Muscle layer of colon (tissue), 2 donors: ENCODE data around the gene GPR152.

Experiments
- H3K27ac ChIP-seq: one replicate; pipeline ENCODE4 v1.7.0; 2013; ENCODE audit warnings: low read depth, mild to moderate bottlenecking, low read length, moderate library complexity
- H3K27me3 ChIP-seq, 2 donors: one replicate each; pipeline ENCODE4 v1.7.0; 2013; ENCODE audit warnings: low read length in 2 of 2, mild to moderate bottlenecking in 2 of 2; ENCODE audit not compliant: insufficient read depth in 2 of 2, control insufficient read depth in 1 of 2
- H3K36me3 ChIP-seq: one replicate; pipeline ENCODE4 v1.7.0; 2013; ENCODE audit warnings: mild to moderate bottlenecking, low read length; ENCODE audit not compliant: insufficient read depth
- H3K4me1 ChIP-seq: one replicate; pipeline ENCODE4 v1.7.0; 2013; ENCODE audit warnings: mild to moderate bottlenecking, low read length; ENCODE audit not compliant: insufficient read depth
- H3K4me3 ChIP-seq, 2 donors: one replicate each; pipeline ENCODE4 v1.7.0; 2013; ENCODE audit warnings: low read length in 2 of 2, low read depth in 1 of 2, mild to moderate bottlenecking in 1 of 2, moderate library complexity in 1 of 2
- H3K9ac ChIP-seq: one replicate; pipeline ENCODE4 v1.7.0; 2013; ENCODE audit warnings: low read length
- H3K9me3 ChIP-seq: one replicate; pipeline ENCODE4 v1.7.0; 2013; ENCODE audit warnings: mild to moderate bottlenecking, low read length
- donor health status: abdominal sarcoma.
- donor health status: Adenocarcinoma of cecum.

GPR152 gene, protein sequence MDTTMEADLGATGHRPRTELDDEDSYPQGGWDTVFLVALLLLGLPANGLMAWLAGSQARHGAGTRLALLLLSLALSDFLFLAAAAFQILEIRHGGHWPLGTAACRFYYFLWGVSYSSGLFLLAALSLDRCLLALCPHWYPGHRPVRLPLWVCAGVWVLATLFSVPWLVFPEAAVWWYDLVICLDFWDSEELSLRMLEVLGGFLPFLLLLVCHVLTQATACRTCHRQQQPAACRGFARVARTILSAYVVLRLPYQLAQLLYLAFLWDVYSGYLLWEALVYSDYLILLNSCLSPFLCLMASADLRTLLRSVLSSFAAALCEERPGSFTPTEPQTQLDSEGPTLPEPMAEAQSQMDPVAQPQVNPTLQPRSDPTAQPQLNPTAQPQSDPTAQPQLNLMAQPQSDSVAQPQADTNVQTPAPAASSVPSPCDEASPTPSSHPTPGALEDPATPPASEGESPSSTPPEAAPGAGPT

DNA sequence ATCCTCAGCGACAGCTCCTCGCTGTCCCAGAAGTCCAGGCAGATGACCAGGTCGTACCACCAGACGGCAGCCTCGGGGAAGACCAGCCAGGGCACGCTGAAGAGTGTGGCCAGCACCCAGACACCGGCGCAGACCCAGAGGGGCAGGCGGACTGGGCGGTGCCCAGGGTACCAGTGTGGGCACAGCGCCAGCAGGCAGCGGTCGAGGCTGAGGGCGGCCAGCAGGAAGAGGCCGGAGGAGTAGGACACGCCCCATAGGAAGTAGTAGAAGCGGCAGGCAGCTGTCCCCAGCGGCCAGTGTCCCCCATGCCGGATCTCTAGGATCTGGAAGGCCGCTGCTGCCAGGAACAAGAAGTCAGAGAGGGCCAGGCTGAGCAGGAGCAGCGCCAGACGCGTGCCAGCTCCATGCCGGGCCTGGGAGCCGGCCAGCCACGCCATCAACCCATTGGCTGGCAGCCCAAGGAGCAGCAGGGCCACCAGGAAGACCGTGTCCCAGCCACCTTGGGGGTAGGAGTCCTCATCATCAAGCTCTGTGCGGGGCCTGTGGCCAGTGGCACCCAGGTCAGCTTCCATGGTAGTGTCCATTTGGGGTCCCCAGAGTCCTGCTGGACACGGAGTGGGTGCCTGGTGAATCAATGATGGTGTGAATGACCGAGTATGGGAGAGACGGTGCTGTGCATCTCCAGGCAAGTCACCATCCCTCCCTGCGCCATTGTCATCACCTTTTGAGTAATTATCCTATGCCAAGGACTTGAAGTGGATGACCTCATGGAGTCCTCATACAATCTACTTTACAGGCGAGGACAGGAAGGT, at the start of gene GPR152:
Gene GPR152 (minus strand): TSS at position 589 of the 812 bp plus-strand sequence. CDS start 5 bp downstream, at position 584.
- Histone ChIP-seq H3K27ac (no peak within 1 kb of the TSS), H3K9ac (no peak within 1 kb of the TSS), H3K4me3 (no peak within 1 kb of the TSS)

DNA sequence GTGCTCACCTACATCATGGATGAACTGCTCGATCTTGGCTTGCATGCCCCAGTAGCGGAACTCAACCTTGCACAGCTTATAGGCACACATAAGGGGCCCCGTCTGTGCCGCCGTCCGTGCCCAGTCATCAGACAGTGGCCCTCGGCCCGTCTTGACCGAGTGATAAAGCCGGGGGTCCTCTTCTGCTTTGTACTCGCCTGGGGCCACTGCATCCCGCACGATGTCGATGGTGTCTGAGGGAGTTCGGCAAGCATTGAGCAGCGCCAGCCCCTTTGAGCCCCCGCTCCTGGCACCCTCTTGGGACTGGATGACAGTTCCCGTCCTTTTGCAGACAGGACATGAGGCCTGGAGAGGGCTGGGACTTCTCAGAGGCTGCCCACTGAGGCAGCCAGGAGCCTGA, 49.3 kb upstream of the GPR152 start:
- Histone ChIP-seq H3K9me3 (no peaks in the 10 kb centered on the region), H3K4me1 (peaks cover 20% of the 10 kb centered on the region), H3K4me3 (no peak overlapping the region), H3K36me3 (no peaks in the 10 kb centered on the region), H3K27me3 (peaks cover 14 to 30% of the 10 kb centered on the region in 2 donors), H3K27ac (no peak overlapping the region), H3K9ac (no peak overlapping the region)

More for the DNA sequence above, at the start of gene GPR152:
- Histone ChIP-seq H3K27me3 (no peaks in the 10 kb centered on the region), H3K4me1 (no peaks in the 10 kb centered on the region), H3K36me3 (no peaks in the 10 kb centered on the region), H3K9me3 (no peaks in the 10 kb centered on the region)

DNA sequence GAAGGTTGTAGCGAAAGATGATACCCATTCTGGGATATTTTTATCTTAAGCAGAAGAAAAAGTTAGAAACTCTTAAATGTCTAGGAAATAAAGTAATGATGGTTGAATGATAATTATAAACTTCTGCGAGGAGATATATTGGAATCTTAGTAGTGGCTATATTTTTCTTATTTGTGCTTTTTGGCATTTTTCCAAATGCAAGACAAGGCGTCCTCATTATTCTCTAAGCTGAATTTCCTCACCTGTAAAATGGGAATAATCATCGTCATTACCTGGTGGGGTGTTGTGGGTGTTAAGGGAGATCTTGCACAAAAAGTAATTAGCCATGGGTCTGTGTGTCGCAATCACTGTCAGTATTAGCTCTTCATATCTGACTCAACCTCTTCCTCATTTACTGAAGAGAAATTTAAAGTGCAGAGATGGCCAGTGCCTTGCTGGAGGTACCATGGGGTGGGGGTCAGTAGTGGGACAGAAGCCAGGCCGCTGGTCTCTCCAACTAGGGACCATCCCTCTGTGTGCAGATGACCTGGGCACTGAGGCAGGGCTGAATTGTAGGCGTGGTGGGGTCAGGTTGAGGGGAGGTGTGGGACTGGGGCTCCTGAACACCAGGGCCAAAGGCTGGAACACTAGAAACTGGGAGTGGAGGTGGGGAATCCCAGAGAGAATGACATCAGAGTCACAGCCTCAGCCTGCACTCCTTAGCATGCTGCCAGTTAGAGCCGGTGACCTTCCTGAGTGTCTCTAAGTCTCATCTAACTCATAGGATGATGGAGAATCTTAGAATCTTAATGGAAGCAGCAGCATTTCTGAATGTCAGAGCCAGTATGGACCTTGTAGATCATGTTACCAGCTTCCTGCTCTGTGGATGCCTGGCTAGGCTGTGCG, 48.5 kb upstream of the GPR152 start:
- H3K9ac ChIP-seq, result no peak overlapping the region
- no peak overlapping the region for H3K4me3 ChIP-seq

DNA sequence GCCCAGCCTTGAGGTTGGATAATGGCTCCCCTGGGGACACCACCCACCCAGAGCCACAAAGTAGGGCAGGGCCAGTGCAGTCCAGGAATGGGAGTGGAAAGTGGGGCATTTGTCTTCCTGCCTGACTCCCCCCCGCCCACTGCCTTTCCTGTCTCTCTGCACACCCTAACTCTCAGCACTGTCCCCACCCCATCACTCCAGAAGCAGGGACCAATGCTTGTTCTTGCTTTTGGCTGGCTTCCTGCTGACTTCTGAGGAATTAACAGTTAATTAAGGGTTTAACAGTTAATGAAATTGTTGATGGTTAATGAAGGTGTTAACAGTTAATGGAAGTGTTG, 47.9 kb upstream of the GPR152 start:
- Histone ChIP-seq H3K9ac (no peak overlapping the region), H3K27ac (no peak overlapping the region), H3K27me3 (peaks cover 14 to 30% of the 10 kb centered on the region in 2 donors), H3K4me3 (no peak overlapping the region), H3K9me3 (no peaks in the 10 kb centered on the region), H3K4me1 (peaks cover 8% of the 10 kb centered on the region), H3K36me3 (no peaks in the 10 kb centered on the region)

More for the DNA sequence above, 48.5 kb upstream of the GPR152 start:
- Histone ChIP-seq H3K27ac (no peak overlapping the region), H3K9me3 (no peaks in the 10 kb centered on the region), H3K36me3 (no peaks in the 10 kb centered on the region), H3K4me1 (peaks cover 14% of the 10 kb centered on the region), H3K27me3 (peaks cover 14 to 30% of the 10 kb centered on the region in 2 donors)

DNA sequence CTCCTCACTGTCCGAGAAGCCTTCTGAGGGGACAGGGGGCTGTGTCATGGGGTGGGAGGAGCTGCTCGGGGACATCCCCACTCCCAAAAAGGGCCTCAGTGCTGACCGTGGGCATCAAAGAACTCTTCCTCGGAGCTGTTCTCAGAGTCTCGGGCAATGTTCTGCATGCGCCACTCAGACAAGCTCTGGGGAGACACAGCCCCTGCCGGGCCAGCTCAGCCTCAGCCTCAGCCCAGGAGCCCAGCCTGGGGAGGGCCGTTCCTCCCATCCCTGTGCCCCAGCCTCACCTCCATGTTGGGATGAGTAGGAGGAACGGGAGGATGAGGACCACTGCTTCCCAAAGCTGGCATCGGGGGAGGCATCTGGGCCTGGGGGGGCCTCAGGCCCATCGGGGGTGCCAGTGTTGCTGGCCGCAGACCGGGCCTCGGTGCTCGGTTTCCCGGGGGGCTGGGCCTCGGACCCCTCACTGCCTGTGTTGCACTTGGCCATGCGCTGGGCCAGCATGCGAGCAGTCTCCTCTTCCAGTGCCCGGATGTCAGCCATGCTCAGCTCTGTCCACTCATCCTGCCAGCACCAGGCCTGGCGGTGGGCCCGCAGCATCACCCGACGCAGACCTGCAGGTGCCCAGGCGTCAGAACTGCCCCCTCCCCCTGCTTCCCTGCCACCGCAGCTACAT, 47.4 kb upstream of the GPR152 start:
- Histone ChIP-seq H3K27ac (no peak overlapping the region), H3K9me3 (no peaks in the 10 kb centered on the region), H3K9ac (no peak overlapping the region), H3K36me3 (no peaks in the 10 kb centered on the region), H3K27me3 (peaks cover 14 to 25% of the 10 kb centered on the region in 2 donors), H3K4me3 (no peak overlapping the region), H3K4me1 (peaks cover 6% of the 10 kb centered on the region)

DNA sequence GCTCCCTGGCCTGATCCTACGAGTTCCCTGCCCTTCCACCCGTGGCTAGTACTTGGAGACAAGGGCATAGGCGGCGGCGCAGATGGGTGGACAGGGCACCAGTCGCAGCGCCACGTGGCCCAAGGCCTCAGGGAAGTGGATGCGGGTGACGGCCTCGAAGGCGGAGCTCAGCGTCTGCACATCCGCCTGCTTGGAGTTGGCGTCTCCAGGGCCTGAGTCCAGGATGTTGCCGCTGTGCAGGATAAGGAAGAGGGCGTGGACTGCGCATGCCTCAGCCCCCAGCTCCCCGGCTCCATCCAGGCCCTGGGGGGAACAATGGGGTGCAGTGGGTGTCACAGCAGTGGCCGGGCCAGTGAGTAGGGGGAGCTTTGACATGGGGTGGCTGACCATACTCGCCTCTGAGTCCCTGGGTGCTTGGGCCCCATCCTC, 46.0 kb upstream of the GPR152 start:
- H3K9ac ChIP-seq, result no peak overlapping the region
- H3K9me3 ChIP-seq, result no peaks in the 10 kb centered on the region
- peaks cover 10 to 14% of the 10 kb centered on the region in 2 donors for H3K27me3 ChIP-seq
- H3K4me3 ChIP-seq, result no peak overlapping the region
- no peaks in the 10 kb centered on the region for H3K36me3 ChIP-seq
- H3K4me1 ChIP-seq, result peaks cover 2% of the 10 kb centered on the region
- H3K27ac ChIP-seq, result no peak overlapping the region

DNA sequence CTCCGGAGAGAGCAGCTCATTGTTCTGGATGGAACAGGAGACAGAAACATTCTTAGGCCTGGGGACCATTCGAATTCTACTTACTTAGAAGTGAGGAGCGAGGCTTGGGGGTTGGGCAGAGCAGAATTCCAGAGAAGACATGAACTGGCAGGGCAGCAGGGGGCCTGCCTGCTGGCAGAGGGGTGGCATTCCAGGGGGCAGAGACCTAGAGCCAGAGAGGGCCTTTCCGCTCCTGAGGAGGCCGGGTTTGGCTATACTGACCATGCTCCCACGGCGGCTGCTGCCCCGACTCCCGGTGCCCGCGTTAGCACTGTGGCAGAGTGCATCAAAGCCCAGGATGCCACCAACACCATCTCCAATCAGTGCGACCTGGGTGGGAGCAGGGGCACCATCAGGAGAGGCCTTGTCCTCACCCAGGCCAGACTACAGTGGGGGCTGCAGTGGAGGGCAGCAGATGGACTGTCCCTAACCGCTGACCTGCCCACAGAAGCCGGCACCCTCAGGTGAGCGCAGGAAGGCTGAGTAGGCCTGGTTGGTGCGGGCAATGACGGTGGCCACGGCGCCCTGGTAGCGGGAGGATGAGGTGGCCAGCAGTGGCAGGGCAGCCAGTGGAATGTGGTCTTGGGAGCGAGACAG, 45.2 kb upstream of the GPR152 start:
- Histone ChIP-seq H3K4me1 (no peaks in the 10 kb centered on the region), H3K27ac (no peak overlapping the region), H3K36me3 (no peaks in the 10 kb centered on the region), H3K4me3 (no peak overlapping the region), H3K9ac (no peak overlapping the region), H3K27me3 (peaks cover 3 to 6% of the 10 kb centered on the region in 2 donors), H3K9me3 (no peaks in the 10 kb centered on the region)

DNA sequence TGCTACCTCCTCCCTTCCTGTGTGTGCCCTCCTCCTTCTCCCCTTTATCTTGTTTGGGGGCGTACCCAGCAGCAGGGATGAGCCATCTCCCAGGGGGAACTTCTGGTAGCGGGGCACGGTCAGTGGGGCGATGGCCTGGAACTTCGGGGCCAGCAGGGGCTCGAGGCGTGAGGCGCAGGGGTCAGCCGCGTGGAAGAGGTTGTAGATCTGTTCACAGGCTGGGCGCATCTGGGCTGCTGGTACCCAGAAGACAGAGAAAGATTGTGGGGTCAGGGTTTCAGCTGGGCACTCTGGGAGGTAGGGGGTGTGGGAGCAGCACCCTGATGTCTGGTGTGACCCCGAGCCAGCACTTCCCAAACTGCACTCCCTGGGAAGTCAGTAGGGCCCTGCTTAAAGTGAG, 43.6 kb upstream of the GPR152 start:
- H3K9ac ChIP-seq, result no peak overlapping the region
- no peaks in the 10 kb centered on the region for H3K27me3 ChIP-seq
- H3K27ac ChIP-seq, result no peak overlapping the region
- no peaks in the 10 kb centered on the region for H3K4me1 ChIP-seq
- peaks cover under 1% of the 10 kb centered on the region for H3K36me3 ChIP-seq
- H3K4me3 ChIP-seq, result no peak overlapping the region
- H3K9me3 ChIP-seq, result no peaks in the 10 kb centered on the region

DNA sequence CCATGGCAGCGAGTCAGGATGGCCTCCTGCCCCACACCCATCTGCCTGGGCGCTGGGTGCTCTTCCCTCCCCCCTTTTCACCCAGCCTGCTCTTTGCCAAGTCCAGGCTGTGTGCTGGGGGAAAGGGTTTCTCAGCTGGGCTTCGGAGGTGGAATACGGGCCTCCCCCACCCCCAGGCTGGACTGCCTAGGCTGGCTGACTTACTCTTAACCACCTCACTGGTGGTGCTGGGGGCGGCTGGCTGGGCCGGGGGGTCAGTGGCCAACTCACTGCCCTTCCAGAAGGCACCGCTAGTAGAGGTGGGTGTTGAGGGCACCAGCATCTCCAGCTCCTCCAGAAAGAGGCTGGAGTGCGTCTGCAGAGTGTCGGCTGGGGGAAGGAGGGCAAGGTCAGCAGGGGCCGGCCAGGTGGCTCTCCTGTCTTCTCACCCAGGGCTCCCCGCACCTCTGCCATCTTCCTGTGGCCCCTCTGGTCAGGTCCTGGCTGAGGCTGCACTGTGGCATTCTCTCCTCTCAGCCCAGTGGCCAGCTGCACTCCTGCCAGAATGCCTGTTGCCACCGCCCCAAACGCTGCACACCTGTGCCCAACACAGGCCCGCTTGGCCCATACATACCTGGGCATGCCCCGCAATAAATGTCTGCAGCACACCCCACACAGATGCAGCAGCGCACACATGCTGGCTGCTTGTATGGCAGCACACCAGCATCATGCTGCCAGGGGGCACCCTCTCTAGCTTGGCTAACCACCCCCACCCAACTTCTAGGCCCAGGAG, 42.9 kb upstream of the GPR152 start:
- Histone ChIP-seq H3K36me3 (peaks cover 8% of the 10 kb centered on the region), H3K4me1 (no peaks in the 10 kb centered on the region), H3K27me3 (no peaks in the 10 kb centered on the region), H3K27ac (no peak overlapping the region), H3K9ac (no peak overlapping the region), H3K9me3 (no peaks in the 10 kb centered on the region), H3K4me3 (no peak overlapping the region)
